Left lung (tissue), 10 donors: ENCODE results near the gene TMEM205. TPM values are rescaled to one million over a fixed set of nuclear protein-coding genes. Genes with fewer than 3 reads are reported as not detected.

Experiments used
- ATAC-seq: fragments of 200-7000 bp; cut with Tn5 transposase; one replicate; pipeline ENCODE4 v1.9.1; 2020; ENCODE audit warnings: moderate library complexity
- DNase-seq, 4 donors: peaks; one replicate each; pipeline ENCODE4 v3.0.0-alpha.2; 2013 to 2020
- H3K27ac ChIP-seq, 2 donors: fragments of 200-600 bp; sonication (generic) in 1 of 2; one replicate each; pipeline versions ENCODE4 v1.5.0 to v1.8.0; 2020 to 2021
- H3K27me3 ChIP-seq, 2 donors: fragments of 200-600 bp; sonication (generic) in 1 of 2; one replicate each; pipeline versions ENCODE4 v1.5.0 to v1.8.0; 2020 to 2021
- H3K36me3 ChIP-seq, 2 donors: fragments of 200-600 bp; sonication (generic) in 1 of 2; one replicate each; pipeline versions ENCODE4 v1.5.0 to v1.8.0; 2020 to 2021
- H3K4me1 ChIP-seq, 2 donors: fragments of 200-600 bp; one replicate each; pipeline ENCODE4 v1.8.0; 2021
- H3K4me3 ChIP-seq, 2 donors: fragments of 200-600 bp; sonication (generic) in 1 of 2; one replicate each; pipeline versions ENCODE4 v1.5.0 to v1.8.0; 2020 to 2021; ENCODE audit warnings: mild to moderate bottlenecking in 1 of 2
- H3K9me3 ChIP-seq, 2 donors: fragments of 200-600 bp; sonication (generic) in 1 of 2; one replicate each; pipeline versions ENCODE4 v1.5.0 to v1.8.0; 2020 to 2021
- intact Hi-C, 2 donors: fragments of 100-400 bp; cut with DNase I; formaldehyde crosslinking; loops; one replicate each; pipeline versions ENCODE4 v1.11.2 to v1.14.2; 2022
- polyA plus RNA-seq, 6 donors: library from polyadenylated mRNA; unstranded; fragments of 120-200 nt; gene quantifications; one replicate each; pipeline ENCODE4 v1.2.1, GENCODE V29; 2013; ENCODE audit not compliant: insufficient read length in 6 of 6
- total RNA-seq, 2 donors: library from RNA; stranded (reverse); fragmentation: NEBNext Ultra II Directional; extraction: Animal tissue kit (Norgen Biotek cat#: 25700); gene quantifications; one replicate each; pipeline ENCODE4 v1.2.1, GENCODE V29; 2021
- TF ChIP-seq, protein P1 (sequence below), 2 donors: fragments of 200-600 bp; sonication (generic) in 1 of 2; IDR thresholded peaks; one replicate each; pipeline versions ENCODE4 v1.5.0 to v1.8.0; 2021; ENCODE audit warnings: antibody characterized with exemption in 2 of 2
- donor health status: DM: no; HTN: yes; CAD: no.
- donor health status: DM: no; HTN: no; CAD: no.

The TMEM205 gene
- total and polyA plus RNA-seq, 8 donors: 71.4 to 88.0 (median 79.0) TPM

DNA sequence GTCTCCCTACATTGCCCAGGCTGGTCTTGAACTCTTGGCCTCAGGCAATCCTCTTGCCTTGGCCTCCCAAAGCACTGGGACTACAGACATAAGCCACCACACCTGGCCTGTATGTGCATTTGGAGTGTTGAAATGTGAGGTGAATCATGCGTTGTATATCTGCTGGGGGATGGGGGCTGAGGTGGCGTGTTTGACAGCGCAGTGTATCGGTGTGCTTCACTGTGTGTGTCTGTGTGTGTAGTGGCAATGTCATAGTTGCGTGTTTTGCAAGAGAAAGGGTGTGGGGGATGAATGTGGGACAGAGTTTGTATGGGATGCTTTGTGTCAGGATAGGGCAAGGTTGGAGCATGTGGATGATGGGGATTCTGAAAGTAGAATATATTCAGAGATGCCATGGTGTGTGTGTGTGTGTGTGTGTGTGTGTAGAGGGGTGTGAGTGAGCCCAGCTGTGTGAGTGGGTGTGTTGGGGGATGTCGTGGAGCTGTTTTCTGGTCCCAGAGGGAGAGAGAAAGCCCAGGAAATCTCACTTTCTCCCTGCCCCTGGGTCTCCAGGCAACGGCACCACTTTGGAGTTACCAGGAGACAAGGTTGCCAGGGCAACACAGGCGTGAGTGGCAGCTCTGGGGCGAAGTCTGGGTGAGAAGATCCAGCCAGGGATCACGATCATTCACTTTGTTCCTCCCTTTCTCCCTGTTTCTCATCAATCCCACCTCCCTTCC is 27.3 kb upstream of the TMEM205 start:
- H3K4me1 ChIP-seq: peaks cover 0 to 42% of the 10 kb centered on the region in 2 donors
- peak overlapping the region in 1 of 2 donors; percentile 66 for H3K4me3 ChIP-seq
- no peaks in the 10 kb centered on the region for H3K27me3 ChIP-seq
- H3K27ac ChIP-seq: peak overlapping the region in 1 of 2 donors; percentile 96
- TF ChIP-seq, protein P1, sequence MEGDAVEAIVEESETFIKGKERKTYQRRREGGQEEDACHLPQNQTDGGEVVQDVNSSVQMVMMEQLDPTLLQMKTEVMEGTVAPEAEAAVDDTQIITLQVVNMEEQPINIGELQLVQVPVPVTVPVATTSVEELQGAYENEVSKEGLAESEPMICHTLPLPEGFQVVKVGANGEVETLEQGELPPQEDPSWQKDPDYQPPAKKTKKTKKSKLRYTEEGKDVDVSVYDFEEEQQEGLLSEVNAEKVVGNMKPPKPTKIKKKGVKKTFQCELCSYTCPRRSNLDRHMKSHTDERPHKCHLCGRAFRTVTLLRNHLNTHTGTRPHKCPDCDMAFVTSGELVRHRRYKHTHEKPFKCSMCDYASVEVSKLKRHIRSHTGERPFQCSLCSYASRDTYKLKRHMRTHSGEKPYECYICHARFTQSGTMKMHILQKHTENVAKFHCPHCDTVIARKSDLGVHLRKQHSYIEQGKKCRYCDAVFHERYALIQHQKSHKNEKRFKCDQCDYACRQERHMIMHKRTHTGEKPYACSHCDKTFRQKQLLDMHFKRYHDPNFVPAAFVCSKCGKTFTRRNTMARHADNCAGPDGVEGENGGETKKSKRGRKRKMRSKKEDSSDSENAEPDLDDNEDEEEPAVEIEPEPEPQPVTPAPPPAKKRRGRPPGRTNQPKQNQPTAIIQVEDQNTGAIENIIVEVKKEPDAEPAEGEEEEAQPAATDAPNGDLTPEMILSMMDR (IDR thresholded peaks at IDR 0.05): no peak
- ATAC-seq (no peak), DNase-seq (peak in 2 of 4 donors; percentile 57 to 68)
- H3K36me3 ChIP-seq: peaks cover 0 to 7% of the 10 kb centered on the region in 2 donors
- intact Hi-C loops: no loop called here
- no peaks in the 10 kb centered on the region for H3K9me3 ChIP-seq

DNA sequence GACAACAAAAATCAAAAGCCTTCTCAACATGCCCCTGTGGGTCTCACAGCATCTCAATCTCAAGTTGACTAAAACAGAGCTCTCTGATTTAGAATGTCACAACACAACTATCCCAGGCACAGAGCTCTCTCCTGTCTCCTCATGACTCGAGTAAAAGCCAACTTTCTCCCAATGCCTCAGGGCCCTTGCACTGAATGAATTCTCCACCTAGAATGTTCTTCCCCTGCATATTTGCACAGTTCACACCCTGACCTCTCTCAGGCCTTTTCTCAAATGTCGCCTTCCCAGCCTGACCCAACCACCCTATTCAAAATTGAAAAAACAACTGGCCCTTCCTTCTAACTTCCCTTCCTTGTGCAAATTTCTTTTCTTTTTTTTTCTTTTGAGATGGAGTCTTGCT is 24.7 kb upstream of the TMEM205 start:
- Histone ChIP-seq H3K36me3 (peaks cover 0 to 28% of the 10 kb centered on the region in 2 donors), H3K9me3 (no peaks in the 10 kb centered on the region), H3K27me3 (no peaks in the 10 kb centered on the region), H3K27ac (no peak overlapping the region), H3K4me1 (peaks cover 0 to 16% of the 10 kb centered on the region in 2 donors), H3K4me3 (no peak overlapping the region)
- DNase-seq (no peak), ATAC-seq (no peak)
- intact Hi-C loops: no loop called here
- TF ChIP-seq, protein P1 (IDR thresholded peaks at IDR 0.05): no peak

DNA sequence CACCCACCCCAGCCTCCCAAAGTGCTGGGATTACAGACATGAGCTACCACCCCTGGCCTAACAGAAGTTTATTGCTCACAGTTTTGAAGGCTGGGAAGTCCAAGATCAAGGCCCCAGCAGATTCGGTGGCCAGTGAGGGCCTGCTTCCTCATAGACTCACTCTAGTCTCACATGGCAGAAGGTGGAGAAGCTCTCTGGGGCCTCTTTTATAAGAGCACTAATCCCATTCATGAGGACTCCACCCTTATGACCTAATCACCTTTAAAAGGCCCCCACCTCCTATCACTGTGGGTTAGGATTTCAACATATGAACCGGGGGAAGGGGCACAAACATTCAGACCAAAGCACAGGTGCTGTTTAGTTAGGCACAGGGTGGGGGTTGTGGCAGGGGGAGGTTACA is 21.5 kb upstream of the TMEM205 start:
- H3K27ac ChIP-seq: no peak overlapping the region
- no peaks in the 10 kb centered on the region for H3K9me3 ChIP-seq
- no peak for DNase-seq
- H3K4me1 ChIP-seq: no peaks in the 10 kb centered on the region
- H3K4me3 ChIP-seq: no peak overlapping the region
- TF ChIP-seq, protein P1 (IDR thresholded peaks at IDR 0.05): no peak
- intact Hi-C loops: no loop called here
- ATAC-seq: no peak
- H3K27me3 ChIP-seq: no peaks in the 10 kb centered on the region
- H3K36me3 ChIP-seq: peaks cover 0 to 56% of the 10 kb centered on the region in 2 donors

DNA sequence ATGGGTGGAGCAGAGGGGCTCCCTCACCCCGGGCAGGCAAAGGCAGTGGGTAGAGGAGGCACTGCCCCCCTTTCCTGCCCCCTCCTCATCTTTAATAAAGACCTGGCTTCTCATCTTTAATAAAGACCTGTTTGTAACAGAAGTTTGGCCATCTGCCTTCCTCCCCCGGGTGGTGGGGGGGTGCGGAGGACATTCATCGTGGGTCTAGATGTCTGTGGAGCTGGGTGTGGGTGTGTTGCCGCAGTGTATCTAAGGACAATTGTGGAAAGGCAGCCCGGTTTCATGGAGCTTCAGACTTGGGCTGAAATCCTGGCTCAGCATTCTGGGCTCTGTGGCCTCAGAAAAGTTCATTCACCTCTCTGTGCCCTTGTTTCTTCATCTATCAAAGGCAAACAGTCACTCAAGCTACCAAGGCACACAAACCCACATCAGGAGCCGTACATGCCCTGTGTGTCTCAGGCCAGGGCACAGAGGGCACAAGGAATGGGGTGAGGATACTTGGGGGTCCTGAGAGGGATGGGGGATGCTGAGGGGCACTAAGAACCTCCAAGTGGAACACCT is 19.6 kb upstream of the TMEM205 start:
- peaks cover 0 to 4% of the 10 kb centered on the region in 2 donors for H3K4me1 ChIP-seq
- H3K27me3 ChIP-seq: no peaks in the 10 kb centered on the region
- no peaks in the 10 kb centered on the region for H3K9me3 ChIP-seq
- TF ChIP-seq, protein P1 (IDR thresholded peaks at IDR 0.05): no peak
- no peak overlapping the region for H3K4me3 ChIP-seq
- no peak overlapping the region for H3K27ac ChIP-seq
- intact Hi-C loops: no loop called here
- DNase-seq (no peak), ATAC-seq (no peak)
- H3K36me3 ChIP-seq: peaks cover 0 to 75% of the 10 kb centered on the region in 2 donors

DNA sequence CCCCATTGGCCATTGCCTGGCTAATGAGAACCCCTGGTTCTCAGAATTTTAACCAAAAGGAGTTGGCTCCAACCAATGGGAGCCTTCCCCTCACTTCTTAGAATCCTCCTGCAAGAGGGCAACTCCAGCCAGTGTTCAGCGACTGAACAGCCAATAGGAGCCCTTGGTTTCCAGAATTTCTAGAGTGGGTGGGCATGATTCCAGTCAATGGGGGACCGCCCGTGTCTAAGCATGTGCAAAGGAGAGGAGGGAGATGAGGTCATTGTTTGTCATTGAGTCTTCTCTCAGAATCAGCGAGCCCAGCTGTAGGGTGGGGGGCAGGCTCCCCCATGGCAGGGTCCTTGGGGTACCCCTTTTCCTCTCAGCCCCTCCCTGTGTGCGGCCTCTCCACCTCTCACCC is 18.9 kb upstream of the TMEM205 start:
- intact Hi-C loops: no loop called here
- Histone ChIP-seq H3K9me3 (no peaks in the 10 kb centered on the region), H3K4me1 (peaks cover 0 to 4% of the 10 kb centered on the region in 2 donors), H3K27ac (no peak overlapping the region), H3K27me3 (no peaks in the 10 kb centered on the region), H3K36me3 (peaks cover 0 to 82% of the 10 kb centered on the region in 2 donors), H3K4me3 (no peak overlapping the region)
- DNase-seq: no peak
- TF ChIP-seq, protein P1 (IDR thresholded peaks at IDR 0.05): no peak
- ATAC-seq: no peak
